CD4-positive, alpha-beta T cell (primary cell): ENCODE results near the gene PXDN. TPM values are rescaled to one million over a fixed set of nuclear protein-coding genes. Genes with fewer than 3 reads are reported as not detected.
A peak's percentile ranks its signal among the peaks of the same experiment; 100 is the strongest.

ENCODE experiments used
- ATAC-seq: fragments of 200-7000 bp; cut with Tn5 transposase; one replicate; pipeline ENCODE4 v1.10.0; 2022; ENCODE audit warnings: mild to moderate bottlenecking; ENCODE audit not compliant: poor library complexity
- CTCF ChIA-PET: fragments of 350-600 bp; sonication (Branson Sonifier 250); formaldehyde crosslinking; loops from one replicate; lab custom pipeline; 2021; ENCODE audit warnings: antibody characterized with exemption, inconsistent platforms; lab: Charles Lee
- POLR2A ChIA-PET: fragments of 350-600 bp; sonication (Branson Sonifier 250); formaldehyde crosslinking; loops from one replicate; lab custom pipeline; 2021; ENCODE audit warnings: antibody characterized with exemption, inconsistent platforms; lab: Charles Lee
- DNase-seq, 14 experiments: peaks; one replicate each; pipeline ENCODE4 v3.0.0-alpha.2; 2013 to 2020; ENCODE audit warnings: mixed read lengths in 2 of 14
- H3K27ac ChIP-seq, 2 donors: one replicate each; pipeline versions ENCODE4 v1.5.1 to v1.7.0; 2013; ENCODE audit warnings: low read length in 2 of 2, low read depth in 1 of 2, mild to moderate bottlenecking in 1 of 2
- H3K27me3 ChIP-seq, 2 experiments: 1 replicate in 1 of 2; 2 replicates in 1 of 2; pipeline versions ENCODE4 v1.6.1 to v1.7.0; 2013; ENCODE audit warnings: low read length in 2 of 2, control low read depth in 1 of 2, mild to moderate bottlenecking in 1 of 2, moderate library complexity in 1 of 2; ENCODE audit not compliant: insufficient read depth in 2 of 2, control insufficient read depth in 1 of 2
- H3K36me3 ChIP-seq: one replicate; pipeline ENCODE4 v1.6.1; 2013; ENCODE audit warnings: low read length, control low read depth; ENCODE audit not compliant: insufficient read depth
- H3K4me1 ChIP-seq: one replicate; pipeline ENCODE4 v1.6.1; 2013; ENCODE audit warnings: low read length, control low read depth; ENCODE audit not compliant: insufficient read depth
- H3K4me3 ChIP-seq: one replicate; pipeline ENCODE4 v1.5.1; 2013; ENCODE audit warnings: mild to moderate bottlenecking, low read length, moderate library complexity
- H3K9me3 ChIP-seq, 2 experiments: 1 replicate in 1 of 2; 2 replicates in 1 of 2; pipeline versions ENCODE4 v1.6.1 to v1.7.0; 2013; ENCODE audit warnings: low read length in 2 of 2, mild to moderate bottlenecking in 2 of 2, control low read depth in 1 of 2, moderate library complexity in 1 of 2; ENCODE audit not compliant: control insufficient read depth in 1 of 2, insufficient read depth in 1 of 2
- H3K27ac Mint-ChIP-seq: one replicate; pipeline ENCODE4 v1.8.0; 2020; ENCODE audit warnings: mixed read lengths
- H3K27me3 Mint-ChIP-seq: one replicate; pipeline ENCODE4 v1.8.0; 2021; ENCODE audit warnings: mixed read lengths
- H3K36me3 Mint-ChIP-seq: one replicate; pipeline ENCODE4 v1.8.0; 2021; ENCODE audit warnings: low read depth, mixed read lengths
- H3K4me1 Mint-ChIP-seq: one replicate; pipeline ENCODE4 v1.8.0; 2021; ENCODE audit warnings: low read depth, mixed read lengths
- H3K4me3 Mint-ChIP-seq: one replicate; pipeline ENCODE4 v1.8.0; 2020; ENCODE audit warnings: mild to moderate bottlenecking, mixed read lengths
- H3K9me3 Mint-ChIP-seq: one replicate; pipeline ENCODE4 v1.8.0; 2020; ENCODE audit warnings: mixed read lengths
- intact Hi-C, 2 experiments: fragments of 100-400 bp; cut with DNase I in 1 of 2; cut with micrococcal nuclease in 1 of 2; formaldehyde crosslinking; loops; one replicate each; pipeline versions ENCODE4 v1.15.1 to v1.9.0; 2023 to 2025; cut with DNase I, micrococcal nuclease
- total RNA-seq, 174 experiments: library from RNA in 2 of 174; stranded (reverse) in 2 of 174; gene quantifications; one replicate each; pipeline ENCODE4 v1.2.3 and lab custom pipeline; 2021 to 2026
- TF ChIP-seq, protein P1 (sequence below): fragments of 200-600 bp; IDR thresholded peaks from one replicate; pipeline ENCODE4 v1.8.0; 2022; ENCODE audit warnings: antibody characterized with exemption, mild to moderate bottlenecking

The PXDN gene
- total RNA-seq, 2 experiments from 2014 or later: 0.47 to 0.84 TPM

DNA sequence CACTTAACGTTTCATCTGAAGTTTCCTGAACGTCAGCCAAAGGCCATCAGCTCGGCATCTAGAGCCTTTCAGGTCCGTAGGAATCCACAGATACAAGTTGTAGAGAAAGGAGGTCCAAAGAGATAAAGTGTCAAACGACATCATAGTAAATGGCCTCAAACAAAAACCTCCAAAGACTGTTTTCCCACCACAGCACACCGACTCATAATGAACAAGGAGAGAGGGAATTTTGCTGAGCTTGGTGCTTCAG is 150.3 kb downstream of the PXDN start:
- no peak overlapping the region for H3K4me3 ChIP-seq
- no peaks in the 10 kb centered on the region for H3K36me3 Mint-ChIP-seq
- intact Hi-C loops: no loop called here
- no peaks in the 10 kb centered on the region for H3K36me3 ChIP-seq
- ChIA-PET CTCF (no interaction called here), POLR2A (no interaction called here)
- peaks cover 0 to 51% of the 10 kb centered on the region in 2 experiments for H3K9me3 ChIP-seq
- H3K4me3 Mint-ChIP-seq: no peak overlapping the region
- ATAC-seq (no peak), DNase-seq (no peak)
- TF ChIP-seq, protein P1, sequence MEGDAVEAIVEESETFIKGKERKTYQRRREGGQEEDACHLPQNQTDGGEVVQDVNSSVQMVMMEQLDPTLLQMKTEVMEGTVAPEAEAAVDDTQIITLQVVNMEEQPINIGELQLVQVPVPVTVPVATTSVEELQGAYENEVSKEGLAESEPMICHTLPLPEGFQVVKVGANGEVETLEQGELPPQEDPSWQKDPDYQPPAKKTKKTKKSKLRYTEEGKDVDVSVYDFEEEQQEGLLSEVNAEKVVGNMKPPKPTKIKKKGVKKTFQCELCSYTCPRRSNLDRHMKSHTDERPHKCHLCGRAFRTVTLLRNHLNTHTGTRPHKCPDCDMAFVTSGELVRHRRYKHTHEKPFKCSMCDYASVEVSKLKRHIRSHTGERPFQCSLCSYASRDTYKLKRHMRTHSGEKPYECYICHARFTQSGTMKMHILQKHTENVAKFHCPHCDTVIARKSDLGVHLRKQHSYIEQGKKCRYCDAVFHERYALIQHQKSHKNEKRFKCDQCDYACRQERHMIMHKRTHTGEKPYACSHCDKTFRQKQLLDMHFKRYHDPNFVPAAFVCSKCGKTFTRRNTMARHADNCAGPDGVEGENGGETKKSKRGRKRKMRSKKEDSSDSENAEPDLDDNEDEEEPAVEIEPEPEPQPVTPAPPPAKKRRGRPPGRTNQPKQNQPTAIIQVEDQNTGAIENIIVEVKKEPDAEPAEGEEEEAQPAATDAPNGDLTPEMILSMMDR: no peak
- no peak overlapping the region for H3K27ac Mint-ChIP-seq
- no peaks in the 10 kb centered on the region for H3K4me1 ChIP-seq
- H3K27me3 Mint-ChIP-seq: peaks cover 21% of the 10 kb centered on the region
- H3K9me3 Mint-ChIP-seq: no peaks in the 10 kb centered on the region
- peaks cover 0 to 8% of the 10 kb centered on the region in 2 experiments for H3K27me3 ChIP-seq
- no peaks in the 10 kb centered on the region for H3K4me1 Mint-ChIP-seq
- H3K27ac ChIP-seq: no peak overlapping the region

DNA sequence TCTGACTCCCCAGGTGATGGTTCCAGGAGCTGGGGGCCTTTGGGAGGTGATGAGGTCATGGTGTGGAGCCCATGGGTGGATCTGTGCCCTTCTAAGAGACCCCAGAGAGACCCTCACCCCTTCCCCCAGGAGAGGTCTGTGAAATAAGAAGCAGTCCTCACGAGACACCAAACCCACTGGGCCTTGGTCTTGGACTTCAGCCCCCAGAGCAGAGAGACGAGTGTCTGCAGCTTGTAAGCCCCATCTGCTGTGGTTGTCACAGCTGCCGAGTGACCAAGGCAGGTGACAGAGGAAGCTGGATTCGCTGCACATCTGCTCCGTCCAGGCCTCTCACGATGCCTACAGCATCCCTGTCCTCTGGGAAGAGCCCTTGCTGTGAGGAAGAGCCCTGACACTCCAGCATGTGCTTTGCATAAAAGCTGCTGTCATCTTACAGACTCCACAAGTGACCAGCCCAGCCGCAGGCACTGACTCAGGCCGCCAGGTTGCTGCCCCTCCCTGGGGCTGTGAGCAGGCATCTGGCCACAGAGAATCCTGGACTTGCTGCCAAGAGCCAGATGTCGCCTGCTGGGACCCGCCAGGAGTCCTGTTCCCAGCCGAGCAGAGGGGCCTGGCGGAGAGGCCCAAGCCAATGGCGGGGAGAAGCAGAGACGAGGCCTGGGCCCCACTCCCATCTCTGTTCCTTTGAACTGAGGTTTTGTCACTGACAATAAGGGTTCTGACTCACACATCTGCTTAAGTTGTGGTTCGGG is 150.8 kb downstream of the PXDN start:
- Histone ChIP-seq H3K9me3 (peaks cover 0 to 55% of the 10 kb centered on the region in 2 experiments), H3K4me1 (no peaks in the 10 kb centered on the region), H3K36me3 (no peaks in the 10 kb centered on the region), H3K27me3 (peaks cover 0 to 13% of the 10 kb centered on the region in 2 experiments), H3K27ac (no peak overlapping the region), H3K4me3 (no peak overlapping the region)
- ATAC-seq (peak; percentile 26), DNase-seq (peak in 1 of 14 experiments; percentile 31)
- Mint-ChIP-seq H3K4me3 (no peak overlapping the region), H3K27ac (no peak overlapping the region), H3K4me1 (no peaks in the 10 kb centered on the region), H3K36me3 (no peaks in the 10 kb centered on the region), H3K9me3 (no peaks in the 10 kb centered on the region), H3K27me3 (peaks cover 21% of the 10 kb centered on the region)
- CTCF ChIA-PET: no interaction called here
- POLR2A ChIA-PET: no interaction called here
- intact Hi-C loops: no loop called here
- TF ChIP-seq, protein P1: no peak

DNA sequence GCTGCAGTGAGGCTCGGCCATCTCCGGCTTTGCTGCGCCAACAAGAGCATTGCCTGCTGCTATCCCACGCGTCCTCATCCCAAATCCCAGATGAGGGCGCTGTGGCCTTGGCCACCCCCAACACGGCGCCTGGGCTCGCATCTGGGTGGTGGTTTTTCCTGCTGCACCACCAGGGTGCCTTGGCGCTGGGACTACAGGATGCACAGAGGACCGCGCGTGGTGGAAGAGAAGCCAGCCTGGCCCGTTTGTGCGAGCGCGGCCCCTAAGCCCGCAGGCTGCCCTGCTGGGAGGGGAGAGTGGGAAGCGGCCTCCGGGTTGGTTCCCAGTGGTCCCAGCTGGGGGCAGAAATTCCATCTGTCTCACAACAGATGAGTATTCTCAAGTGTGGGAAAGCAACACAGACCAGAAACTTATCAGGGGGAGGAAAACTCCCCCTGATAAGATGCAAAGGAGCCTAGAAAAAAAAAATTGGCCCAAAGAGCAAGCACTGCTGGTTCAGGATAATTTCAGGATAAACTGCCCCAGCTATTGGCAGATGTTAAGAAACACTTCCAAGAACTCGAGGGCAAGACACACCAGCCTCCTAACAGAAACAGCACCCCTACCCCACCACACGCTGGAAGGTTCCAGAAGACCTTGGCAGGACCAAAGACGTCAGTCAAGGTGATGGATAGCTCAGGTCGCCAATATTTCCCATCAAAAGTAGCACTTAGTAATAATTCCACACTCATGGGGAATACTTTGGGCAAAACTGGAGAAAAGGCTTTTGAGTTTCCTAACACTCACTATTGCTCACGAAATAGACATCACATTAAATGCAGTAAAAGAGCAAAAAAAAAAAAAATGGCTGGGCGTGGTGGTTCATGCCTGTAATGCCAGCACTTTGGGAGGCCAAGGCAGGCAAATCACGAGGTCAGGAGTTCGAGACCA is 152.1 kb downstream of the PXDN start:
- Mint-ChIP-seq H3K9me3 (no peaks in the 10 kb centered on the region), H3K4me3 (no peak overlapping the region), H3K27me3 (peaks cover 21% of the 10 kb centered on the region), H3K36me3 (no peaks in the 10 kb centered on the region), H3K4me1 (no peaks in the 10 kb centered on the region), H3K27ac (no peak overlapping the region)
- intact Hi-C loops: no loop called here
- no peaks in the 10 kb centered on the region for H3K36me3 ChIP-seq
- TF ChIP-seq, protein P1: no peak
- no peaks in the 10 kb centered on the region for H3K4me1 ChIP-seq
- ChIA-PET POLR2A (no interaction called here), CTCF (no interaction called here)
- H3K4me3 ChIP-seq: no peak overlapping the region
- no peak for DNase-seq
- peaks cover 0 to 51% of the 10 kb centered on the region in 2 experiments for H3K9me3 ChIP-seq
- peaks cover 0 to 15% of the 10 kb centered on the region in 2 experiments for H3K27me3 ChIP-seq
- ATAC-seq: no peak
- no peak overlapping the region for H3K27ac ChIP-seq
